T-helper 2 cell treated with Interferon-gamma antibody and Interleukin-4, amounts not matched to agents 100 ng/mL and 5 ng/mL, for 36 hours (primary cell): ENCODE results near the gene ZNF184. TPM values are rescaled to one million over a fixed set of nuclear protein-coding genes. Genes with fewer than 3 reads are reported as not detected.

Experiments
- intact Hi-C: fragments of 100-400 bp; cut with micrococcal nuclease; formaldehyde crosslinking; loops from one replicate; pipeline ENCODE4 v1.15.1; 2023
- total RNA-seq: library from RNA; stranded (reverse); gene quantifications from 2 replicates; pipeline ENCODE4 v1.2.3, GENCODE V29; 2022

Gene ZNF184
- 11.7 and 11.9 TPM in 2 replicates for total RNA-seq

GRCh38 chr6:27472617-27473400 is at the start of gene ZNF184:
Gene ZNF184, minus strand, starts transcription at chr6:27473105. Its CDS starts 811 bp downstream, at chr6:27472294.
- intact Hi-C loops: loop anchor here (1.0 to 10.0 kb wide), 7 partner anchors 30 to 938 kb away; partner anchors contain the start of genes HMGN4, POM121L2 and ZNF391

GRCh38 chr6:27518881-27519795 is 46.2 kb upstream of the ZNF184 start:
- intact Hi-C loops: loop anchor here (1.0 to 2.0 kb wide), 6 partner anchors 16 to 376 kb away; no protein-coding TSS in a partner anchor

- intact Hi-C loops: loop anchor here (1.0 to 2.0 kb wide), 5 partner anchors 15 to 377 kb away; no protein-coding TSS in a partner anchor
Observed at GRCh38 chr6:27517928-27518787, 45.3 kb upstream of the ZNF184 start.

- intact Hi-C loops: no loop called here
Observed at GRCh38 chr6:27517238-27517637, 44.3 kb upstream of the ZNF184 start.

- intact Hi-C loops: no loop called here
Observed at GRCh38 chr6:27514906-27515495, 42.1 kb upstream of the ZNF184 start.

GRCh38 chr6:27512525-27512924 is 39.6 kb upstream of the ZNF184 start:
- intact Hi-C loops: no loop called here

GRCh38 chr6:27507041-27507956 is 34.4 kb upstream of the ZNF184 start:
- intact Hi-C loops: no loop called here

GRCh38 chr6:27505209-27506027 is 32.5 kb upstream of the ZNF184 start:
- intact Hi-C loops: no loop called here

GRCh38 chr6:27503436-27504030 is 30.6 kb upstream of the ZNF184 start:
- intact Hi-C loops: loop anchor here (1.0 to 5.0 kb wide), 5 partner anchors 15 to 326 kb away; partner anchors contain the start of gene ZNF184

GRCh38 chr6:27502508-27503435 is 29.9 kb upstream of the ZNF184 start:
- intact Hi-C loops: loop anchor here (1.0 to 5.0 kb wide), 5 partner anchors 16 to 325 kb away; partner anchors contain the start of gene ZNF184

- intact Hi-C loops: loop anchor here (5.0 kb wide), 1 partner anchor 324 kb away; no protein-coding TSS in a partner anchor
Observed at GRCh38 chr6:27501187-27501586, 28.3 kb upstream of the ZNF184 start.

- intact Hi-C loops: loop anchor here (5.0 kb wide), 1 partner anchor 323 kb away; no protein-coding TSS in a partner anchor
Observed at GRCh38 chr6:27500177-27500576, 27.3 kb upstream of the ZNF184 start.

GRCh38 chr6:27495386-27496135 is 22.7 kb upstream of the ZNF184 start:
- intact Hi-C loops: loop anchor here (2.0 kb wide), 1 partner anchor 15 kb away; no protein-coding TSS in a partner anchor

GRCh38 chr6:27494987-27495385 is 22.1 kb upstream of the ZNF184 start:
- intact Hi-C loops: loop anchor here (2.0 kb wide), 1 partner anchor 14 kb away; no protein-coding TSS in a partner anchor

- intact Hi-C loops: loop anchor here (2.0 kb wide), 1 partner anchor 13 kb away; no protein-coding TSS in a partner anchor
Observed at GRCh38 chr6:27494103-27494502, 21.2 kb upstream of the ZNF184 start.
